ENCODE results near the gene PTPRE. TPM values are rescaled to one million over a fixed set of nuclear protein-coding genes. Genes with fewer than 3 reads are reported as not detected.

Gene PTPRE
- total and polyA plus RNA-seq, 9 donors, result 2.1 to 15.5 (median 6.9) TPM

DNA sequence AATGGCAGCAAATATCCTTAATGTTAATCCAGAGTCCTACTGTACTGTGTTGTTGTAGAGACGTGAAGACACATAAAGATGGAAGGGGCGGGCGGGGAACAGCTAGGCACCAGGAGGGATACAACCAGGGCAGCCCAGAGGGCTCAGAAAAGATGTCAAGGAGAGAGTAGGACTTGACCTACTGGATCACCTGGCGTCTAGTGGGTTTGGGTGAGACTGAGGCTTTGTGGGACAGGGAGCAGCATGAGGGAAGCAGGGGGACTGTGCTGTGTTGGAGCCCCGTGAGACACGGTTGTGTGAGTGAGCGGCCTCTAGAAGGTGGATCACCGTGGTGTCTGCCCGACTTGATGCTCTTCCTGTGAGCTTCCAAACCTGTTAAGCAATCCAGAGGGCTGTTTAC lies 68.0 kb downstream of the PTPRE start:
- Histone ChIP-seq H3K27me3 (no peaks in the 10 kb centered on the region), H3K4me3 (no peak overlapping the region), H3K4me1 (ENCODE audit: insufficient read depth) (peaks cover 17% of the 10 kb centered on the region), H3K36me3 (no peaks in the 10 kb centered on the region), H3K9me3 (no peaks in the 10 kb centered on the region), H3K27ac (no peak overlapping the region)
- intact Hi-C loops (cut with DNase I), result no loop called here
- DNase-seq, result no peak
- 95 to 96% (median 96%) methylated on average over 9 of the region's 9 CpGs for WGBS, 3 donors
- TF ChIP-seq EP300 (IDR thresholded peaks at IDR 0.05) (no peak), POLR2A (IDR thresholded peaks at IDR 0.05) (no peak)
- TF ChIP-seq, protein P1, sequence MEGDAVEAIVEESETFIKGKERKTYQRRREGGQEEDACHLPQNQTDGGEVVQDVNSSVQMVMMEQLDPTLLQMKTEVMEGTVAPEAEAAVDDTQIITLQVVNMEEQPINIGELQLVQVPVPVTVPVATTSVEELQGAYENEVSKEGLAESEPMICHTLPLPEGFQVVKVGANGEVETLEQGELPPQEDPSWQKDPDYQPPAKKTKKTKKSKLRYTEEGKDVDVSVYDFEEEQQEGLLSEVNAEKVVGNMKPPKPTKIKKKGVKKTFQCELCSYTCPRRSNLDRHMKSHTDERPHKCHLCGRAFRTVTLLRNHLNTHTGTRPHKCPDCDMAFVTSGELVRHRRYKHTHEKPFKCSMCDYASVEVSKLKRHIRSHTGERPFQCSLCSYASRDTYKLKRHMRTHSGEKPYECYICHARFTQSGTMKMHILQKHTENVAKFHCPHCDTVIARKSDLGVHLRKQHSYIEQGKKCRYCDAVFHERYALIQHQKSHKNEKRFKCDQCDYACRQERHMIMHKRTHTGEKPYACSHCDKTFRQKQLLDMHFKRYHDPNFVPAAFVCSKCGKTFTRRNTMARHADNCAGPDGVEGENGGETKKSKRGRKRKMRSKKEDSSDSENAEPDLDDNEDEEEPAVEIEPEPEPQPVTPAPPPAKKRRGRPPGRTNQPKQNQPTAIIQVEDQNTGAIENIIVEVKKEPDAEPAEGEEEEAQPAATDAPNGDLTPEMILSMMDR (IDR thresholded peaks at IDR 0.05), result no peak

DNA sequence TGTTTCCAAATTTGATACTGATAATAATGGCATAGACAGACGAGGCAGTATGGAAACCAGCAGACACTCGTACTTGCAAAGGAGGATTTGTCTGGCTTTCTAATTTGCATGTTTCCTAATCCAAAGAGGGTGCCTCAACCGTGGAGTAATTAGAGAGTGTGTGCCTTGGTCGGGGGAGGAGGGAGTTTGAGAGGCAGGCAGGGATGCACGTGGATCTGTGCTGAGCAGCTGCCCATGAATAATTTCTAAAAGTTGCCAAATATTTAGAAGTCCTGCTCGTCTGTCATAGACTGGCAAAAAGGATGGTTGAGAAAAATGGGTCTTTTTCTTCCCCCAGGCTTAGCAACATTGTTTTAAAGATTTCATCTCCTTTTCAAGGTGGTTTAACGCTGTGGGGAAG lies 69.4 kb downstream of the PTPRE start:
- H3K9me3 ChIP-seq, result no peaks in the 10 kb centered on the region
- no peaks in the 10 kb centered on the region for H3K36me3 ChIP-seq
- H3K27me3 ChIP-seq, result no peaks in the 10 kb centered on the region
- TF ChIP-seq POLR2A (IDR thresholded peaks at IDR 0.05), result no peak
- no peak for TF ChIP-seq EP300 (IDR thresholded peaks at IDR 0.05)
- TF ChIP-seq, protein P1 (IDR thresholded peaks at IDR 0.05), result no peak
- H3K4me3 ChIP-seq, result no peak overlapping the region
- H3K27ac ChIP-seq, result no peak overlapping the region
- intact Hi-C loops (cut with DNase I), result no loop called here
- WGBS, 3 donors, result 10 to 31% (median 28%) methylated on average over 7 of the region's 7 CpGs
- DNase-seq, result no peak
- peaks cover 17% of the 10 kb centered on the region for H3K4me1 ChIP-seq (ENCODE audit: insufficient read depth)

DNA sequence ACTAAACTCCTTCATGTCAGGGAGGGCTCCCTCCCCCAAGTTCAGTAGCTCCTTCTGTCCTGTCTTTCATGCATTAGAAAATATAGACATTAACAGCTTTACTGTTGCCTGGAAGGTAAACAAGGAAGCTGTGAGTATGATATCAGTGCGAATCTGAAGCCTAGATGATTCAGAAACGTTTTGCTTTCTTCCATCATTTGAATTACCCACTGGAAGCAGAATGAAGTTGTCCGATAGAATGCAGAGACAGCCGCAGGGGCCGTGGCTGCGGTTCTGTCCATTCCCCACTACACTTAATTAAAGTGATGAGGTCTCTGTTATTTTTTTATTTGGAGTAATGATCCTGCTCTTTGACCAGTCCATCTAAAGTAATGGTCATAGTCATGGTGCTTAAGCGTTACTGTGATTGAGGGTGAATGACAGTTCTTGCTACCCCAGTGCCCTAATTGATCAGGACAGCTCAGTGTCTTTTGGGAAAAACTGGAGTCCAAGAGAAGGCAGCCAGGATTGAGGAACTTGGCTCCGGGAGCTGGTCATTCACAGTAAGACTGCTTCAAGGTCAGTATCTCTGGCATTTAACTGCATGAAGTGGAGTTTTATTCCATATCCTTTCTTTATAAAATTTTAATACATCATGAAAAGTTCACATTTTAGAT lies 69.9 kb downstream of the PTPRE start:
- Histone ChIP-seq H3K9me3 (no peaks in the 10 kb centered on the region), H3K27me3 (no peaks in the 10 kb centered on the region), H3K36me3 (no peaks in the 10 kb centered on the region), H3K27ac (no peak overlapping the region), H3K4me1 (ENCODE audit: insufficient read depth) (peaks cover 17% of the 10 kb centered on the region), H3K4me3 (no peak overlapping the region)
- WGBS, 3 donors, result 9 to 23% (median 15%) methylated on average over 8 of the region's 8 CpGs
- TF ChIP-seq EP300 (IDR thresholded peaks at IDR 0.05), result no peak
- no peak for TF ChIP-seq POLR2A (IDR thresholded peaks at IDR 0.05)
- TF ChIP-seq, protein P1 (IDR thresholded peaks at IDR 0.05), result no peak
- no peak for DNase-seq
- intact Hi-C loops (cut with DNase I), result no loop called here

DNA sequence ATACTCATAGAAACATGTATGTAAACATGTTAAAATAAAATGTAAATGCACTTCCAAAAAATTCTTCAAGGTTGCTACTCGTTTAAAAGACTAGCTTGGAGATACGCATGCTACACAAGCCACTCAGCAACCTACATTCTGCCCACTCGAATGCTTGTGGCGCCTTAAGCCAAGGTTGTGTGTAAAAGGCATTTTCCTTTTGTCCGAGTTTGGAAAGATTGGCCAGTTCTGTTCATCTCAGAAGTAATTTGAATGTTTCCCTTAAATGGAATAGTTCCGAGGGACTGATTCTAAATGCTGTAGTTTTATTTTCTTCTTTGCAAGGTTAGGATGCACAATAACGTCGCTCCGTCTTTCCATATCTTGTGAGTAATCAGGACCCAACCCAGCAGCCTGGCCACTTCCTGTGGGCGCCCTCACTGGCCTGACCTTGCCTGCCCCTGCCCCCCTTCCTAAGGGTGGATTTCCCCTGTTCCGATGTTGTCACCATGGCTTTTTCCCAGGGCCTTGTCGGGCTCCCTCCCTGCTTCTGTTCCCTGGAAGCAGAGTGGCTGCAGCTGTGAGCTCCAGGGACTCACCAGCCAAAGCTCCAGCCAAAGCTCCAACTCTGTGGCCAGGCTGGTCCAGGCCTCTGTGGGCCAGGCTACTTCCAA lies 70.6 kb downstream of the PTPRE start:
- 2 to 7% (median 4%) methylated on average over 12 of the region's 12 CpGs for WGBS, 3 donors
- intact Hi-C loops (cut with DNase I), result no loop called here
- Histone ChIP-seq H3K4me1 (ENCODE audit: insufficient read depth) (peaks cover 17% of the 10 kb centered on the region), H3K27ac (no peak overlapping the region), H3K9me3 (no peaks in the 10 kb centered on the region), H3K27me3 (no peaks in the 10 kb centered on the region), H3K36me3 (no peaks in the 10 kb centered on the region), H3K4me3 (no peak overlapping the region)
- peak in 4 of 5 donors; percentile 37 to 55 (median 44) for DNase-seq
- TF ChIP-seq, protein P1 (IDR thresholded peaks at IDR 0.05), result no peak
- TF ChIP-seq POLR2A (IDR thresholded peaks at IDR 0.05), result no peak
- TF ChIP-seq EP300 (IDR thresholded peaks at IDR 0.05), result no peak
